ENCODE measurements around the gene SFTA2.

GRCh38 chr6:30896541-30896940, 35.4 kb downstream of the SFTA2 start:
- TF ChIP-seq, protein P1, sequence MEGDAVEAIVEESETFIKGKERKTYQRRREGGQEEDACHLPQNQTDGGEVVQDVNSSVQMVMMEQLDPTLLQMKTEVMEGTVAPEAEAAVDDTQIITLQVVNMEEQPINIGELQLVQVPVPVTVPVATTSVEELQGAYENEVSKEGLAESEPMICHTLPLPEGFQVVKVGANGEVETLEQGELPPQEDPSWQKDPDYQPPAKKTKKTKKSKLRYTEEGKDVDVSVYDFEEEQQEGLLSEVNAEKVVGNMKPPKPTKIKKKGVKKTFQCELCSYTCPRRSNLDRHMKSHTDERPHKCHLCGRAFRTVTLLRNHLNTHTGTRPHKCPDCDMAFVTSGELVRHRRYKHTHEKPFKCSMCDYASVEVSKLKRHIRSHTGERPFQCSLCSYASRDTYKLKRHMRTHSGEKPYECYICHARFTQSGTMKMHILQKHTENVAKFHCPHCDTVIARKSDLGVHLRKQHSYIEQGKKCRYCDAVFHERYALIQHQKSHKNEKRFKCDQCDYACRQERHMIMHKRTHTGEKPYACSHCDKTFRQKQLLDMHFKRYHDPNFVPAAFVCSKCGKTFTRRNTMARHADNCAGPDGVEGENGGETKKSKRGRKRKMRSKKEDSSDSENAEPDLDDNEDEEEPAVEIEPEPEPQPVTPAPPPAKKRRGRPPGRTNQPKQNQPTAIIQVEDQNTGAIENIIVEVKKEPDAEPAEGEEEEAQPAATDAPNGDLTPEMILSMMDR (IDR thresholded peaks at IDR 0.05), result no peak
- TF ChIP-seq ZFX (IDR thresholded peaks at IDR 0.05; ENCODE audit: borderline replicate concordance), result no peak
